Transverse colon (tissue), 4 donors: ENCODE measurements around the gene AFG1L. TPM values are rescaled to one million over a fixed set of nuclear protein-coding genes. Genes with fewer than 3 reads are reported as not detected.

ENCODE experiments used
- DNase-seq: peaks from one replicate; pipeline ENCODE4 v3.0.0-alpha.2; 2019
- H3K27ac ChIP-seq, 4 donors: fragments of 200-600 bp; sonication (generic); 2 replicates each; pipeline ENCODE4 v1.5.1; 2016 to 2018; ENCODE audit warnings: inconsistent platforms in 4 of 4
- H3K27me3 ChIP-seq: fragments of 200-600 bp; sonication (generic); 2 replicates; pipeline ENCODE4 v1.5.1; 2017; ENCODE audit warnings: inconsistent platforms
- H3K36me3 ChIP-seq, 4 donors: fragments of 200-600 bp; sonication (generic); 2 replicates each; pipeline ENCODE4 v1.5.1; 2017 to 2019; ENCODE audit warnings: inconsistent platforms in 4 of 4
- H3K4me1 ChIP-seq, 4 donors: fragments of 200-600 bp; sonication (generic); 2 replicates each; pipeline ENCODE4 v1.5.1; 2017 to 2020; ENCODE audit warnings: inconsistent platforms in 4 of 4
- H3K4me3 ChIP-seq, 4 donors: fragments of 200-600 bp; sonication (generic); 1 replicate in 1 of 4; 2 replicates in 3 of 4; pipeline versions ENCODE4 v1.5.1 to v1.6.1; 2017 to 2019; ENCODE audit warnings: inconsistent platforms in 4 of 4
- H3K9me3 ChIP-seq, 2 donors: fragments of 200-600 bp; sonication (generic); 2 replicates each; pipeline ENCODE4 v1.5.1; 2017 to 2019; ENCODE audit warnings: inconsistent platforms in 2 of 2
- EP300 ChIP-seq: sonication (generic); formaldehyde crosslinking; IDR thresholded peaks from one replicate; pipeline ENCODE4 v1.6.1; 2017; ENCODE audit warnings: antibody characterized with exemption, low read depth
- POLR2A ChIP-seq: fragments of 450-650 bp; IDR thresholded peaks from one replicate; pipeline ENCODE4 v1.6.1; 2016; ENCODE audit warnings: antibody characterized with exemption, mild to moderate bottlenecking, moderate library complexity
- POLR2AphosphoS5 ChIP-seq, 3 donors: sonication (generic); formaldehyde crosslinking; IDR thresholded peaks; one replicate each; pipeline ENCODE4 v1.6.1; 2016; ENCODE audit warnings: antibody characterized with exemption in 3 of 3
- WGBS, 2 donors: methylation state at CpG; one replicate each; pipeline ENCODE4 v1.1.5; 2018; ENCODE audit warnings: low coverage in 1 of 2; 5-methylcytosine and 5-hydroxymethylcytosine counted together
- in situ Hi-C, 4 donors: fragments of 200-750 bp; cut with MboI; loops; one replicate each; pipeline versions ENCODE4 v1.15.0 to v1.15.1; 2017; ENCODE audit warnings: low sequenced_read_pairs in 3 of 4, low pct_ligation_motif_present in 1 of 4, low pct_unique_long_range_greater_than_20kb in 1 of 4
- intact Hi-C: fragments of 100-400 bp; cut with DNase I; formaldehyde crosslinking; loops from one replicate; pipeline ENCODE4 v1.15.1; 2023; ENCODE audit warnings: low total_unique reads
- total RNA-seq, 4 donors: library from RNA; depleted of rRNA; stranded (reverse); fragments of >200 nt; gene quantifications; one replicate each; pipeline ENCODE4 v1.1.0, GENCODE V29; 2016
- TF ChIP-seq, protein P1 (sequence below), 5 experiments: fragments of 200-600 bp in 3 of 5; fragments of 450-650 bp in 2 of 5; sonication (generic) in 3 of 5; IDR thresholded peaks; 1 replicate in 2 of 5; 2 replicates in 3 of 5; pipeline ENCODE4 v1.5.1; 2016 to 2017; ENCODE audit warnings: antibody characterized with exemption in 5 of 5, inconsistent platforms in 3 of 5, mild to moderate bottlenecking in 2 of 5, moderate library complexity in 1 of 5

The AFG1L gene
- total RNA-seq, 4 donors from 2014 or later = 2.2 to 22.5 (median 5.5) TPM

DNA sequence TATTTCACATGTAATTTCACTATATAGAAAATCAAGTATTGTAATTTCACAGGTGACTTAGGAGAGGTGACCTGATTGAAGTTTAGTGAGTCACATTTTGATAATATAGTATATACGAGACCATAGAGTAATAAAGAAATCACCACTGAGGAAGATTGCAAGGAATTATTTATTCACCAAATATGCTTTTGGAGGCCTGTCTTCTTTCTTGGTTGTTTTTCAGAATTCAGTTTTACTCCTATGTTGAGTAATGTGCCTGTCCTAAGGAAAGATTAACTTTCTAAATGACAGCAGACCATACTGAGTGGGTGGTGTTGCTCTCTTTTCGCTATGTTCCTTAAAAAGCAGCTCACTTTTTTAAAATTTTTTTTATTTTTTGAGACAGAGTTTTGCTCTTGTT, 178.3 kb downstream of the AFG1L start:
- no peak for DNase-seq
- in situ Hi-C loops (no loop called here), intact Hi-C loops (no loop called here)
- Histone ChIP-seq H3K4me3 (no peak overlapping the region), H3K9me3 (no peaks in the 10 kb centered on the region), H3K36me3 (no peaks in the 10 kb centered on the region), H3K27ac (no peak overlapping the region), H3K4me1 (no peaks in the 10 kb centered on the region), H3K27me3 (no peaks in the 10 kb centered on the region)
- TF ChIP-seq POLR2A = no peak
- WGBS, 2 donors = 58 to 60% methylated on average over 2 of the region's 2 CpGs

DNA sequence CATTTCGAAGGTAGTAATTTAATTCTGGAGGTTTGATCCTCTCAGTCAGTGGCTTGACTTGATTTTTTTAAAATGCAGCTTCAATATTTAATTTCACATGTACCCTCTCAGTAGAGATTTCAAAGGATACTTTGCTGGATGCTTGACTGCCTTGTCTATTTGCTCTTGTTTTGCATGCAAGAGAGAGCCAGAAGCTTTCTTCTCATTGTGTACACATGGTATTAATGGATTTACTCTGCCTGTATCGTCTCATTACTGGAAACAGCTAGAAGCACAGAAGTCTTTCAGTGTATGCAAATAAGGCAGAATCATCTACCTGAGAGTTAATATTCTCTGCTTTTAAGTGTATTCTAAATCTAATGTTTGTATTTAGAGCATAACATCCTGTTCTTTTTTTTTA, 181.5 kb downstream of the AFG1L start:
- H3K4me3 ChIP-seq = no peak overlapping the region
- H3K27ac ChIP-seq = no peak overlapping the region
- DNase-seq = no peak
- in situ Hi-C loops (loop anchor here in 1 of 4 donors (25.0 kb wide), 1 partner anchor 364 kb away; no protein-coding TSS in a partner anchor), intact Hi-C loops (no loop called here)
- no peaks in the 10 kb centered on the region for H3K9me3 ChIP-seq
- 80 to 100% methylated on average over 2 of the region's 2 CpGs for WGBS, 2 donors
- no peak for TF ChIP-seq POLR2AphosphoS5 (IDR thresholded peaks at IDR 0.05)
- no peak for TF ChIP-seq EP300
- no peak for TF ChIP-seq POLR2A
- TF ChIP-seq, protein P1, sequence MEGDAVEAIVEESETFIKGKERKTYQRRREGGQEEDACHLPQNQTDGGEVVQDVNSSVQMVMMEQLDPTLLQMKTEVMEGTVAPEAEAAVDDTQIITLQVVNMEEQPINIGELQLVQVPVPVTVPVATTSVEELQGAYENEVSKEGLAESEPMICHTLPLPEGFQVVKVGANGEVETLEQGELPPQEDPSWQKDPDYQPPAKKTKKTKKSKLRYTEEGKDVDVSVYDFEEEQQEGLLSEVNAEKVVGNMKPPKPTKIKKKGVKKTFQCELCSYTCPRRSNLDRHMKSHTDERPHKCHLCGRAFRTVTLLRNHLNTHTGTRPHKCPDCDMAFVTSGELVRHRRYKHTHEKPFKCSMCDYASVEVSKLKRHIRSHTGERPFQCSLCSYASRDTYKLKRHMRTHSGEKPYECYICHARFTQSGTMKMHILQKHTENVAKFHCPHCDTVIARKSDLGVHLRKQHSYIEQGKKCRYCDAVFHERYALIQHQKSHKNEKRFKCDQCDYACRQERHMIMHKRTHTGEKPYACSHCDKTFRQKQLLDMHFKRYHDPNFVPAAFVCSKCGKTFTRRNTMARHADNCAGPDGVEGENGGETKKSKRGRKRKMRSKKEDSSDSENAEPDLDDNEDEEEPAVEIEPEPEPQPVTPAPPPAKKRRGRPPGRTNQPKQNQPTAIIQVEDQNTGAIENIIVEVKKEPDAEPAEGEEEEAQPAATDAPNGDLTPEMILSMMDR (IDR thresholded peaks at IDR 0.05) = no peak
- H3K4me1 ChIP-seq = no peaks in the 10 kb centered on the region
- H3K36me3 ChIP-seq = no peaks in the 10 kb centered on the region
- H3K27me3 ChIP-seq = no peaks in the 10 kb centered on the region

DNA sequence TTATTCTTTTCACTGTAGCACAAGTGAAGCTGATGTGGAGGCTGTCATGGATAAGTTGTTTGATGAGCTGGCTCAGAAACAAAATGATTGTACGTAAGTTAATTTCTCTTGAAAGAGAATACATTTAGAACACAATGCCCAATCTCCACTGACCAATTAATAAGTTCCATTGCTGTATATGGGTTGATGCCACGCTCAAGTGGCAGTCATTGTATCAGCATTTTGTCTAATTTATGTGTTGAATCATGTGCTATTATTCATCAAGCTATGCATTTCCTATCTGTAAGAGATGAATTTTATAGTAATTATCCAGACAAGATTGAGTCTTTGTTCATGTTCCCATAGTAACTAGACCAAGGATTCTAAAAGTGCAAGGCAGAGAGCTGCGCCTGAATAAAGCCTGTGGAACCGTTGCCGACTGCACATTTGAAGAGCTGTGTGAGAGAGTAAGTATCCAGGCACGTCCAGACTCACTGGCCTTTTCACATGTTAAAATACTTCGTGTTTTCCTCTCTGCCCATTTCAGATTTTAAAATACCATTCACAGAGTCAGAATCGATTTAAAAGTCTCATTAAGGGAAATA, 182.1 kb downstream of the AFG1L start:
- intact Hi-C loops = no loop called here
- WGBS, 2 donors = 86 to 87% methylated on average over 7 to 8 of the region's 8 CpGs
- Histone ChIP-seq H3K36me3 (no peaks in the 10 kb centered on the region), H3K27ac (no peak overlapping the region), H3K9me3 (no peaks in the 10 kb centered on the region), H3K27me3 (no peaks in the 10 kb centered on the region), H3K4me3 (no peak overlapping the region), H3K4me1 (no peaks in the 10 kb centered on the region)
- no peak for DNase-seq
- TF ChIP-seq POLR2AphosphoS5 (IDR thresholded peaks at IDR 0.05) (no peak), EP300 (no peak), POLR2A (no peak)
- TF ChIP-seq, protein P1 (IDR thresholded peaks at IDR 0.05) = no peak
- in situ Hi-C loops = loop anchor here in 1 of 4 donors (25.0 kb wide), 1 partner anchor 365 kb away; no protein-coding TSS in a partner anchor

DNA sequence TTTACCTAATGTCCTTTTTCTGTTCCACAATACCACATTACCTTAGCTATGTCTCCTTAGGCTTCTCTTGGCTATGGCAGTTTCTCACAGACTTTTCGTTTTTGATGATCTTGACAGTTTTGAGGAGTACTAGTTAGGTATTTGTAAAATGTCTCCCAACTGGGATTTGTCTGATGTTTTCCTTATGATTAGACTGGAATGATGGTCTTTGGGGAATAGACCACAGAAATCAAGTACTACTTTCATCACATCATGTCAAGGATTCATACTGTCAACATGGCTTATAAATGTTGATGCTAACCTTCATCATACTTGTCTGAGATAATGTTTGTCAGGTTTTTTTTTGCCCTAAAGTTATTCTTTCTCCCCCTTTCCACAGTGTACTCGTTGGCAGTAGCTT, 187.7 kb downstream of the AFG1L start:
- in situ Hi-C loops = loop anchor here in 1 of 4 donors (25.0 kb wide), 1 partner anchor 370 kb away; no protein-coding TSS in a partner anchor
- no peaks in the 10 kb centered on the region for H3K4me1 ChIP-seq
- H3K27ac ChIP-seq = no peak overlapping the region
- intact Hi-C loops = no loop called here
- H3K4me3 ChIP-seq = no peak overlapping the region
- TF ChIP-seq, protein P1 (IDR thresholded peaks at IDR 0.05) = no peak
- TF ChIP-seq POLR2A (no peak), EP300 (no peak), POLR2AphosphoS5 (IDR thresholded peaks at IDR 0.05) (no peak)
- H3K27me3 ChIP-seq = no peaks in the 10 kb centered on the region
- WGBS, 2 donors = 70 to 89% methylated on average over 2 of the region's 2 CpGs
- no peaks in the 10 kb centered on the region for H3K36me3 ChIP-seq
- H3K9me3 ChIP-seq = no peaks in the 10 kb centered on the region
- DNase-seq = no peak

DNA sequence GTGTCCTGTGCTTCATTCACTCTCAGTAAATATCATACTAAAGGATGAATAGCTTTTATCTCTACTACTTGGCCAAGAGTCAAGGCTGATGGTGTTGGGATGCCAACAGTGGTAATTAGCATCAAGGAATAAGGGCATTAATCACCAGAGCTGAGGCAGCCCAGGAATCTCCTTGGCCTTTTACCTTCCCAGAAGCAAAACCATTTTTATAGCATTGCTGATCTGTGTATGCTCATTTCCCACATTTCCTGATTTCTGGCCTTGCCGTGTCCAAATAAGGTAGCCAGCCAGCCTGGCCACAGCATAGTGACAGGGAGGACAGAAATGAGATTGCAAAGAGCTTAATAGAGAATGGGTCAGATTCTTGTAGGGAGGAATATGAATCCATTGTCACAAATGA, 189.2 kb downstream of the AFG1L start:
- H3K9me3 ChIP-seq = no peaks in the 10 kb centered on the region
- TF ChIP-seq, protein P1 (IDR thresholded peaks at IDR 0.05) = no peak
- TF ChIP-seq POLR2A = no peak
- TF ChIP-seq EP300 = no peak
- no peak for TF ChIP-seq POLR2AphosphoS5 (IDR thresholded peaks at IDR 0.05)
- no peaks in the 10 kb centered on the region for H3K4me1 ChIP-seq
- H3K36me3 ChIP-seq = no peaks in the 10 kb centered on the region
- H3K4me3 ChIP-seq = no peak overlapping the region
- no peak overlapping the region for H3K27ac ChIP-seq
- in situ Hi-C loops (loop anchor here in 1 of 4 donors (25.0 kb wide), 1 partner anchor 372 kb away; no protein-coding TSS in a partner anchor), intact Hi-C loops (no loop called here)
- no peaks in the 10 kb centered on the region for H3K27me3 ChIP-seq
- WGBS, 2 donors = 85 to 100% methylated on average over 1 of the region's 1 CpG
- DNase-seq = no peak
